Measurements from ENCODE around the gene ILK.

Gene ILK

DNA sequence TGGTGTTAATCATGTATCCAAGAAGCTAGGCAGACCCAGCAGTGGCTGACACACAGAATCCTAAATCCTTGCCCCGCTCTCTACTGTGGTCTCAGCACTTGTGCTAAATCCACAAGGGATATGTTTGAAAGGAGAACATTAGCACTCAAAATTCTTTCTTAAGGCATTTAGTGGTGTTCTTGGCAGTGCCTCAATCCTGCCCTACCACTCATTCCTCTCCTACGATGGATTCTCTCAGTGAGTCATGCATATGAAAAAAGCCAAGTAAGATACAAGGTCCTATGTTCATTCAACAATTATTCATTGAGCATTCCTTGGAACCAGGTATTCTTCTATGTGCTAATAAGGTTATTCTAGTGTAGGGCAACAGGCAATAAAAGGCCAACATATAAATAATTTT lies 31.4 kb upstream of the ILK start:
- DNase-seq (ENCODE audit: low read depth), result no peak
- H3K4me3 ChIP-seq (ENCODE audit: low read depth, low read length), result no peak overlapping the region
- TF ChIP-seq, protein P1, sequence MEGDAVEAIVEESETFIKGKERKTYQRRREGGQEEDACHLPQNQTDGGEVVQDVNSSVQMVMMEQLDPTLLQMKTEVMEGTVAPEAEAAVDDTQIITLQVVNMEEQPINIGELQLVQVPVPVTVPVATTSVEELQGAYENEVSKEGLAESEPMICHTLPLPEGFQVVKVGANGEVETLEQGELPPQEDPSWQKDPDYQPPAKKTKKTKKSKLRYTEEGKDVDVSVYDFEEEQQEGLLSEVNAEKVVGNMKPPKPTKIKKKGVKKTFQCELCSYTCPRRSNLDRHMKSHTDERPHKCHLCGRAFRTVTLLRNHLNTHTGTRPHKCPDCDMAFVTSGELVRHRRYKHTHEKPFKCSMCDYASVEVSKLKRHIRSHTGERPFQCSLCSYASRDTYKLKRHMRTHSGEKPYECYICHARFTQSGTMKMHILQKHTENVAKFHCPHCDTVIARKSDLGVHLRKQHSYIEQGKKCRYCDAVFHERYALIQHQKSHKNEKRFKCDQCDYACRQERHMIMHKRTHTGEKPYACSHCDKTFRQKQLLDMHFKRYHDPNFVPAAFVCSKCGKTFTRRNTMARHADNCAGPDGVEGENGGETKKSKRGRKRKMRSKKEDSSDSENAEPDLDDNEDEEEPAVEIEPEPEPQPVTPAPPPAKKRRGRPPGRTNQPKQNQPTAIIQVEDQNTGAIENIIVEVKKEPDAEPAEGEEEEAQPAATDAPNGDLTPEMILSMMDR (IDR thresholded peaks at IDR 0.05; ENCODE audit: control insufficient read depth, extremely low read depth, insufficient read depth), result no peak

DNA sequence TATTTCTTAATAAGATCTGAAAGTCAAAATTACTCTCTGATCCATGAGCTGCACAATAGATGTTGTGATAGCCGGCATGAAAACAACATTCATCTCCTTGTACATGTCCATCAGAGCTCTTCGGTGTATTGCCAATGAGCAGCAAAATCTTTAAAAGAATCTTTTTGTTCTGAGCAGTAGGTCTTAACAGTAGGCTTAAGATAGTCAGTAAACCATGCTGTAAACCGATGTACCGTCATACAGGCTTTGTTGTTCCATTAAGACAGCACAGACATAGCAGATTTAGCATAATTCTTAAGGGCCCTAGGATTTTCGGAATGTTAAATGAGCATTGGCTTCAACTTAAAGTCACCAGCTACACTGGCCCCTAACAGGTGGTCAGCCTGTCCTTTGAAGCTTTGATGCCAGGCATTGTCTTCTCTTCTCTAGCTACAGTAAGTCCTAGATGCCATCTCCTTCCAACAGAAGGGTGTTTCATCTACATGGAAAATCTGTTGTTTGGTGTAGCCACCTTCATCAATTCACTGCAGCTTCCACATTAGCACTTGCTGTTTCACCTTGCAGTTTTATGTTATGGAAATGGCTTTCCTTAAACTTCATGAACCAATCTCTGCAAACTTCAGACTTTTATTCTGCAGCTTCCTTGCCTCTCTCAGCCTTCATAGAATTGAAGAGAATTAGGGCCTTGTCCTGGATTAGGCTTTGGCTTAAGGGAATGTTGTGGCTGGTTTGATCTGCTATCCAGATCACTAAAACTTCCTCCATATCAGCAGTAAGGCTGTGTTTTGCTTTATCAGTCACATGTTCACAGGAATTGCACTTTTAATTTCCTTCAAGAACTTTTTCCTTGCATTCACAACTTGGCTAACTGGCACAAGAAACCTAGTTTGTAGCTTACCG lies 28.5 kb upstream of the ILK start:
- H3K4me3 ChIP-seq (ENCODE audit: low read depth, low read length), result no peak overlapping the region
- TF ChIP-seq, protein P1 (IDR thresholded peaks at IDR 0.05; ENCODE audit: control insufficient read depth, extremely low read depth, insufficient read depth), result no peak
- no peak for DNase-seq (ENCODE audit: low read depth)

DNA sequence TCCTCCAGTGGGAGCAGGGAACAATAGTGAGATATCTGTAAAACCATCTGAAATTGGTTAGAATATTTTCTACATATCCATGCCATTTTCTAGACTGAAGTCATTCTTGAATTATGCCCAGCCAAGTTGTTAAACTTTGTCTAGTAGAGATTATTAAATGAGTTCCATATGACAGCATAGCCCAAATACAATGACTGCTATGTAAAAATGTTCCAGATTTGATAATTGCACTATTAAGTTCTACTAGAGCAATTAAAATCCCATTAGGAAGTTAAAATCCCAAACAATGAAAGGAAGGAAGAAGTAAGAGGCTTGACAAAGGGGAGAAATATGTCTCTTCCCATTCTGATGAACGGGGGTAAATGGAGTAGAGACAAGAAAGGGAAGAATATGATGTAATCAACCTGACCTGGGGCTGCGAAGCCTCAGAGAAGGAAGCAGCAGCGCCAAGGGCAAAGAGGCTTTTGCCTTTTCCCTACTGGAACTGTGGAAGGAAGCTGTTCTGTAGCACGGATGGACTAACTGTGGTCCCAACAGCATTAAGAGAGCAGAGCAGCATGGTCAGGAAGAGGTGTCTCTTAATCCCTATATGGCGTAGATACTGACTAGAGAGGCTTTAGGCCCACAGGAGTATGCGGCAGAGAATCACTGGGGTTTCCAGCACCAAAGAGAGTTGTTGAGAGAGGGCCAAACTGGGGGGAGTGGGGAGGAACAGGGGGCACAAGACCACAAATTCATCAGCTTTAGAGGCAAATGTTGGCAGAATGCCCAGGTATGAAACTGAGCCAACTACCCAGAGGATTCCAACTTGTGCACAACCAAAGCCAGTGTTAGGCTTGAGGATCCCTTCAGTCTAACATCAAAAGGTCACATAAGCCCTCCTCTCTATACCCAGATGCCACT lies 26.9 kb upstream of the ILK start:
- DNase-seq (ENCODE audit: low read depth), result no peak
- TF ChIP-seq, protein P1 (IDR thresholded peaks at IDR 0.05; ENCODE audit: control insufficient read depth, extremely low read depth, insufficient read depth), result no peak
- no peak overlapping the region for H3K4me3 ChIP-seq (ENCODE audit: low read depth, low read length)

DNA sequence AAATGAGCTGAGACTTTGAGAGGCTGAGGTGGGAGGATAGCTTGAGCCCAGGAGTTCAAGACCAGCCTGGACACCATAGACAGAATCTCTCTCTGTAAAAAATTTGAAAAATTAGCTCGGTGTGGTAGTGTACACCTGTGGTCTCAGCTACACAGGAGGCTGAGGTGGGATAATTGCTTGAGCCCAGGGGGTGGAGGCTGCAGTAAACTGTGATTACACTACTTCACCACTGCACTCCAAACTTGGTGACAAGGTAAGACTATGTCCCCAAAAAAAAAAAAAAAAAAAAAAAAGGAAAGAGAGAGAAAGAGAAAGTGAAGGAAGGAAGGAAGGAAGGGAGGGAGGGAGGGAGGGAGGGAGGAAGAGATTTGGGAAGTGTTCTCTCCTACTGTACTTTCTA lies 25.4 kb upstream of the ILK start:
- TF ChIP-seq, protein P1 (IDR thresholded peaks at IDR 0.05; ENCODE audit: control insufficient read depth, extremely low read depth, insufficient read depth), result no peak
- no peak for DNase-seq (ENCODE audit: low read depth)
- no peak overlapping the region for H3K4me3 ChIP-seq (ENCODE audit: low read depth, low read length)

DNA sequence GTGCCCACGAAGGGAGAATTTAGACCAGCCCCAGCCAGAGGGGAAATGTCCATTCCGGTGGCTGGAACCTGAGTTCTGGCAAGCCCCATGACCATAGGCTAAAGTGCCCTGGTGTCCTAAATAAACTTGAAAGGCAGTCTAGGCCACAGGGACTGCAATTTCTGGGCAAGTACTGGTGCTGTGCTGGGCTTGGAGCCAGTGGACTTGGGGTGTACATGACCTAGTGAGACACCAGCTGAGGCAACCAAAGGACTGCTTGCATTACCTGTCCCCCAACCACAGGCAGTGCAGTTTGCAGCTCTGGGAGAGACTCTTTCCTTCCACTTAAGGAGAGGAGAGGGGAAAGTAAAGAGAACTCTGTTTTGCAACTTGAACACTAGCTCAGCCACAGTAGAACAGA lies 23.9 kb upstream of the ILK start:
- TF ChIP-seq, protein P1 (IDR thresholded peaks at IDR 0.05; ENCODE audit: control insufficient read depth, extremely low read depth, insufficient read depth), result no peak
- H3K4me3 ChIP-seq (ENCODE audit: low read depth, low read length), result no peak overlapping the region

DNA sequence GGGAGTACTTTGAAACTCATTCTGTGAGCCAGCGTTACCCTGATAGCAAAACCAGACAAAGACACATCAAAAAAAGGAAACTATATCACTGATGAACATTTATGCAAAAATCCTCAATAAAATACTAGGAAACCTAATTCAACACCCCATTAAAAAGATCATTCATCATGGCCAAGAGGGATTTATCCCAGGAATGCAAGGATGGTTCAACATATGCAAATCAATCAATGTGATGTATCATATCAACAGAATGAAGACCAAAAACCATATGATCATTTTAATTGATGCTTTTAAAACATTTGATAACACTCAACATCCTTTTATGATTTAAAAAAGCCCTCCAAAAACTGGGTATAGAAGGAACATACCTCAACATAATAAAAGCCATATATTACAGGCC lies 20.0 kb upstream of the ILK start:
- H3K4me3 ChIP-seq (ENCODE audit: low read depth, low read length), result no peak overlapping the region
- TF ChIP-seq, protein P1 (IDR thresholded peaks at IDR 0.05; ENCODE audit: control insufficient read depth, extremely low read depth, insufficient read depth), result no peak
- DNase-seq (ENCODE audit: low read depth), result no peak

More for the DNA sequence above, 23.9 kb upstream of the ILK start:
- no peak for DNase-seq (ENCODE audit: low read depth)
